OCI-LY3 (cell line): Measurements from ENCODE around the gene USP2.

Source experiments
- H2AFZ ChIP-seq: fragments of 200-600, 300-600 bp; shearing (Covaris generic); 2 replicates; pipeline ENCODE4 v1.6.0; 2014; ENCODE audit warnings: antibody characterized with exemption, low read depth, low read length
- H3K27ac ChIP-seq: fragments of 200-600, 300-600 bp; sonication (generic); 2 replicates; pipeline ENCODE4 v1.5.1; 2014; ENCODE audit warnings: mild to moderate bottlenecking, low read length, moderate library complexity, mixed read lengths
- H3K27me3 ChIP-seq: fragments of 200-600, 300-600 bp; sonication (generic); 2 replicates; pipeline ENCODE4 v1.6.1; 2014; ENCODE audit warnings: low read depth, low read length, mixed read lengths
- H3K36me3 ChIP-seq: fragments of 200-600, 300-600 bp; sonication (generic); replicated peaks from 2 replicates; pipeline ENCODE3; 2014; ENCODE audit warnings: low read depth, low read length, mixed read lengths
- H3K4me1 ChIP-seq: fragments of 300-600, 200-600 bp; sonication (generic); 2 replicates; pipeline ENCODE4 v1.6.1; 2014; ENCODE audit warnings: low read length, mixed read lengths
- H3K4me2 ChIP-seq: fragments of 200-600, 300-600 bp; sonication (generic); 2 replicates; pipeline ENCODE4 v1.6.1; 2014; ENCODE audit warnings: low read length, mixed read lengths
- H3K4me3 ChIP-seq: fragments of 300-600, 200-600 bp; sonication (generic); 2 replicates; pipeline ENCODE4 v1.5.1; 2014; ENCODE audit warnings: antibody characterized with exemption, mild to moderate bottlenecking, low read length, moderate library complexity
- H3K79me2 ChIP-seq: fragments of 300-600, 200-600 bp; shearing (Covaris generic); 2 replicates; pipeline ENCODE4 v1.6.1; 2014; ENCODE audit warnings: mild to moderate bottlenecking, low read length, mixed read lengths
- H3K9ac ChIP-seq: fragments of 300-600, 200-600 bp; shearing (Covaris generic); 2 replicates; pipeline ENCODE4 v1.6.0; 2014; ENCODE audit warnings: mild to moderate bottlenecking, low read length, moderate library complexity
- H3K9me3 ChIP-seq: fragments of 200-600, 300-600 bp; shearing (Covaris generic); 2 replicates; pipeline ENCODE4 v1.6.1; 2014; ENCODE audit warnings: low read length, mixed read lengths; ENCODE audit not compliant: insufficient read depth
- H4K20me1 ChIP-seq: fragments of 200-600, 300-600 bp; sonication (generic); 2 replicates; pipeline ENCODE4 v1.6.1; 2016; ENCODE audit warnings: low read length, mixed read lengths; ENCODE audit not compliant: insufficient read depth
- CTCF ChIP-seq: fragments of 200-600, 300-600 bp; sonication (generic); IDR thresholded peaks from 2 replicates; pipeline ENCODE4 v1.5.1; 2014; ENCODE audit warnings: antibody characterized with exemption, low read length, low read depth
- EZH2phosphoT487 ChIP-seq: fragments of 200-600 bp; shearing (Covaris generic); IDR thresholded peaks from 2 replicates; pipeline ENCODE4 v1.6.1; 2018; ENCODE audit warnings: antibody characterized with exemption, mixed run types, low read depth

USP2 gene

GRCh38 chr11:119421941-119422808 is 40.7 kb upstream of the USP2 start:
- Histone ChIP-seq H3K79me2 (no peaks in the 10 kb centered on the region), H3K27ac (no peak overlapping the region), H3K4me3 (no peak overlapping the region), H3K9me3 (no peaks in the 10 kb centered on the region), H2AFZ (no peak overlapping the region), H3K36me3 (no peaks in the 10 kb centered on the region), H3K4me2 (no peak overlapping the region), H4K20me1 (no peaks in the 10 kb centered on the region), H3K27me3 (no peaks in the 10 kb centered on the region), H3K9ac (no peak overlapping the region), H3K4me1 (peaks cover 3% of the 10 kb centered on the region; the same call in 1 of the 2 replicates)
- no peak for TF ChIP-seq EZH2phosphoT487
- no peak for TF ChIP-seq CTCF

DNA sequence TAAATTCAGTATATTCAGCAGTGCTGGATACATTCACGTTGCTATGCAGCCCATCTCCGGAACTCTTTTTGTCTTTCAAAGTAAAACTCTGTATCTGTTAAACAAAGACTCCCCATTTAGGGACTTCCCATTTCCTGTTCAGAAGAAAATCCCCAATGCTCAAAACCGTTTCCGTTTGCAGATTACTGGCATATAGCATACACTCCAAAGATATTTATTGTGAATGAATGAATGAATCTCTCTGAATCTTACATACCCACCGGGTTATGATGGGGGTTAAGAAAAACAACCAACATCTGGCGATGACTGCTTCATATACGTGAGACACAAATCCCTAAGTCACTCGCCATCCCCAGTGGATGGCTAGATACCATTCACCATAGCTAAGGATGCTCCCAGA is 39.9 kb upstream of the USP2 start:
- Histone ChIP-seq H3K9ac (no peak overlapping the region), H3K4me3 (no peak overlapping the region), H3K4me1 (peaks cover 3% of the 10 kb centered on the region; the same call in 1 of the 2 replicates), H4K20me1 (no peaks in the 10 kb centered on the region), H3K9me3 (no peaks in the 10 kb centered on the region), H3K27ac (no peak overlapping the region), H3K36me3 (no peaks in the 10 kb centered on the region), H3K27me3 (no peaks in the 10 kb centered on the region), H3K79me2 (no peaks in the 10 kb centered on the region), H2AFZ (no peak overlapping the region), H3K4me2 (no peak overlapping the region)
- TF ChIP-seq EZH2phosphoT487 (no peak), CTCF (no peak)

GRCh38 chr11:119420631-119421030 is 39.1 kb upstream of the USP2 start:
- Histone ChIP-seq H3K4me2 (no peak overlapping the region), H2AFZ (no peak overlapping the region), H3K79me2 (no peaks in the 10 kb centered on the region), H3K9me3 (no peaks in the 10 kb centered on the region), H3K9ac (no peak overlapping the region), H3K4me3 (no peak overlapping the region), H4K20me1 (no peaks in the 10 kb centered on the region), H3K36me3 (no peaks in the 10 kb centered on the region), H3K27ac (no peak overlapping the region), H3K4me1 (peaks cover 3% of the 10 kb centered on the region; the same call in 1 of the 2 replicates), H3K27me3 (no peaks in the 10 kb centered on the region)
- no peak for TF ChIP-seq CTCF
- no peak for TF ChIP-seq EZH2phosphoT487

DNA sequence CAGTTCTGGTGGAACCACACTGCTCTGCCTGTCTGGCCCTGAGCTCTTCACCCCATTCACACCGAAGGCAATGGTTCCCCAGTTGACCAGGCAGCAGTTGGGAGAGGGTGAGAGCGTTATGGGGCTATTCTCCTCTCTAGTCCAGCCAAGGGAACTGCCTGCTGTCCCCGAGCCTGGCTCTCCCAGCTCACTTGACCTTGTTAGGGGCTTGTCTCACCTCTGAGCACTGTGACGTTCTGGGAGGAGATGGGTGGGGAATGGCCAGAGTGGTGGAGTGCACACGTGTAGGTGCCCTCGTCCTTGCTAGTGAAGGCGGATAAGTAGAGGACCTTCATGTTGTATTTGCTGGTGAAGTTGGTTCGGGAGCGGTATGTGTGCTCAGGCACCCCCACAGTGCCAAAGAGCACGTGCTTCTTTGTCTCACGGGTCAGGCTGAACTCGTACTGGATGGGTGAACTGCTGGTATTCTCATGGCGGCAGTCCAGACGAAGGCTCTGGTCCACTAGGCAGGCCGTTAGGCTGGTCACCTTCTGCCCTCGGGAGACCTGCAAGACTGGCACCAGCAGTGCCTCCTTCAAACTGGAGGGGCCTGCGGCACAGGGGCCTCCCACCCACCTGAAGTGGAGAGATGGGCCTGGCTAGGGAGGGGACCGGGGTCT is 38.5 kb upstream of the USP2 start:
- H3K4me3 ChIP-seq = no peak overlapping the region
- peaks cover 3% of the 10 kb centered on the region; the same call in 1 of the 2 replicates for H3K4me1 ChIP-seq
- no peak overlapping the region for H2AFZ ChIP-seq
- no peaks in the 10 kb centered on the region for H3K9me3 ChIP-seq
- no peak for TF ChIP-seq EZH2phosphoT487
- H3K4me2 ChIP-seq = no peak overlapping the region
- no peaks in the 10 kb centered on the region for H3K27me3 ChIP-seq
- no peaks in the 10 kb centered on the region for H4K20me1 ChIP-seq
- no peak overlapping the region for H3K27ac ChIP-seq
- no peaks in the 10 kb centered on the region for H3K36me3 ChIP-seq
- H3K79me2 ChIP-seq = no peaks in the 10 kb centered on the region
- no peak overlapping the region for H3K9ac ChIP-seq
